Muscle of leg (tissue), 9 donors: ENCODE measurements around the gene SLC35E4. TPM values are rescaled to one million over a fixed set of nuclear protein-coding genes. Genes with fewer than 3 reads are reported as not detected.

Experiments used
- polyA plus RNA-seq, 8 donors: library from polyadenylated mRNA; unstranded; fragments of 120-200 nt; gene quantifications; one replicate each; pipeline versions ENCODE4 v1.2.1 to v1.2.3, GENCODE V29; 2013; ENCODE audit warnings: inconsistent platforms in 1 of 8, low replicate concordance in 1 of 8; ENCODE audit not compliant: insufficient read length in 8 of 8, insufficient read depth in 1 of 8
- total RNA-seq: library from RNA; stranded (reverse); fragments of 120-200 nt; gene quantifications from one replicate; pipeline ENCODE4 v1.2.4, GENCODE V29; 2013

The SLC35E4 gene
- total and polyA plus RNA-seq, 9 donors, result 1.8 to 3.9 (median 2.5) TPM

Other genes starting within 250 kb of the SLC35E4 start
- 11.9 TPM for gene RNF215, start 248.4 kb upstream of the SLC35E4 start, total RNA-seq
- gene RNF215, start 248.4 kb upstream of the SLC35E4 start, polyA plus RNA-seq, result 10 to 100 TPM; 11.2 to 15.4 (median 14.1) TPM
- gene SEC14L2, start 238.8 kb upstream of the SLC35E4 start, total RNA-seq, result 2.5 TPM
- 1 to 10 TPM; 1.5 to 3.8 (median 2.1) TPM for gene SEC14L2, start 238.8 kb upstream of the SLC35E4 start, polyA plus RNA-seq
- gene MTFP1, start 210.0 kb upstream of the SLC35E4 start, total RNA-seq, result 8.2 TPM
- gene MTFP1, start 210.0 kb upstream of the SLC35E4 start, polyA plus RNA-seq, result 10 to 100 TPM in 1 of 8 donors, 1 to 10 TPM in 7; 7.1 to 10.4 (median 8.2) TPM
- gene SEC14L3, start 163.8 kb upstream of the SLC35E4 start, total RNA-seq, result not detected
- gene SEC14L3, start 163.8 kb upstream of the SLC35E4 start, polyA plus RNA-seq, result under 1 TPM in 2 of 8 donors, not detected in 6; 0.05 to 0.06 TPM
- not detected for gene SEC14L4, start 130.1 kb upstream of the SLC35E4 start, total RNA-seq
- gene SEC14L4, start 130.1 kb upstream of the SLC35E4 start, polyA plus RNA-seq, result under 1 TPM in 6 of 8 donors, not detected in 2; 0.04 to 0.23 (median 0.20) TPM
- 0.35 TPM for gene SEC14L6, start 89.0 kb upstream of the SLC35E4 start, total RNA-seq
- under 1 TPM; 0.13 to 0.62 (median 0.21) TPM for gene SEC14L6, start 89.0 kb upstream of the SLC35E4 start, polyA plus RNA-seq
- gene GAL3ST1, start 61.1 kb upstream of the SLC35E4 start, total RNA-seq, result 3.0 TPM
- 10 to 100 TPM in 1 of 8 donors, 1 to 10 TPM in 7; 4.1 to 10.0 (median 5.2) TPM for gene GAL3ST1, start 61.1 kb upstream of the SLC35E4 start, polyA plus RNA-seq
- 45.6 TPM for gene PES1, start 43.9 kb upstream of the SLC35E4 start, total RNA-seq
- gene PES1, start 43.9 kb upstream of the SLC35E4 start, polyA plus RNA-seq, result 10 to 100 TPM; 44.8 to 63.2 (median 52.5) TPM
- 7.4 TPM for gene TCN2, start 28.6 kb upstream of the SLC35E4 start, total RNA-seq
- gene TCN2, start 28.6 kb upstream of the SLC35E4 start, polyA plus RNA-seq, result 10 to 100 TPM in 4 of 8 donors, 1 to 10 TPM in 4; 6.0 to 13.2 (median 10.7) TPM
- gene DUSP18, start 32.1 kb downstream of the SLC35E4 start, total RNA-seq, result 2.4 TPM
- gene DUSP18, start 32.1 kb downstream of the SLC35E4 start, polyA plus RNA-seq, result 1 to 10 TPM; 2.1 to 4.7 (median 3.3) TPM
- 3.0 TPM for gene OSBP2, start 59.1 kb downstream of the SLC35E4 start, total RNA-seq
- gene OSBP2, start 59.1 kb downstream of the SLC35E4 start, polyA plus RNA-seq, result 1 to 10 TPM; 2.7 to 7.5 (median 4.6) TPM